Dermis microvascular lymphatic vessel endothelial cell (primary cell): ENCODE data around the gene OLFML2B. TPM values are rescaled to one million over a fixed set of nuclear protein-coding genes. Genes with fewer than 3 reads are reported as not detected.

ENCODE experiments used
- DNase-seq, 2 donors: peaks; one replicate each; pipeline versions ENCODE4 v3.0.0 to v3.0.0-alpha.2; 2010; ENCODE audit warnings: low read depth in 2 of 2
- total RNA-seq: library from RNA; depleted of rRNA; stranded (reverse); fragments of >200 nt; gene quantifications from 2 replicates; pipeline ENCODE4 v1.2.1, GENCODE V29; 2014

Gene OLFML2B
- total RNA-seq, 1 donor from 2014 or later: 0.13 TPM

GRCh38 chr1:161981126-161981525 lies 42.5 kb downstream of the OLFML2B start:
- no peak for DNase-seq

GRCh38 chr1:161978011-161978790 lies 45.5 kb downstream of the OLFML2B start:
- no peak for DNase-seq

- no peak for DNase-seq
These were observed 49.5 kb downstream of the OLFML2B start for GRCh38 chr1:161973924-161974845.

- DNase-seq: no peak
These were observed 50.8 kb downstream of the OLFML2B start for GRCh38 chr1:161972828-161973227.

- DNase-seq: no peak
These were observed 53.0 kb downstream of the OLFML2B start for GRCh38 chr1:161970633-161971032.

DNA sequence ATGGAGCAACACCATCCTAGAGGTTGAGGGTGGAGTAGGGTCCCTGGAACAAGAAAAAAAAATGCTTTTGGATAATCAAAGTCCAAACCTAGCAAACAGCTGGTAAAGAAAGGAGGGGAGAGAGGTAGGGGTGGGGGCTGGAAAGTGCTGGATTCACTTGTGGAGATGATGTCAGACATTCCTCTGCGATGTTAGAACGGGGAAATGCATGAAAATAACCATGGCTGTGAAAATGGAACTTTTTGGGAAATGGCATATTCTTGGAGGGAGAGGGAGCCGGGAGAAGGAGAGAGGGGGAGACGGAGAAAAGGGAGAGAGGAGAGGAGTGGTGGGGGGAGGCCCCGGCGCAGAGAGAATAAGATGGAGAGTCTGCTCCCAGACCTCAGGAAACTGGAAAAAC lies 53.6 kb downstream of the OLFML2B start:
- no peak for DNase-seq

- DNase-seq: no peak
These were observed 57.6 kb downstream of the OLFML2B start for GRCh38 chr1:161966067-161966466.

DNA sequence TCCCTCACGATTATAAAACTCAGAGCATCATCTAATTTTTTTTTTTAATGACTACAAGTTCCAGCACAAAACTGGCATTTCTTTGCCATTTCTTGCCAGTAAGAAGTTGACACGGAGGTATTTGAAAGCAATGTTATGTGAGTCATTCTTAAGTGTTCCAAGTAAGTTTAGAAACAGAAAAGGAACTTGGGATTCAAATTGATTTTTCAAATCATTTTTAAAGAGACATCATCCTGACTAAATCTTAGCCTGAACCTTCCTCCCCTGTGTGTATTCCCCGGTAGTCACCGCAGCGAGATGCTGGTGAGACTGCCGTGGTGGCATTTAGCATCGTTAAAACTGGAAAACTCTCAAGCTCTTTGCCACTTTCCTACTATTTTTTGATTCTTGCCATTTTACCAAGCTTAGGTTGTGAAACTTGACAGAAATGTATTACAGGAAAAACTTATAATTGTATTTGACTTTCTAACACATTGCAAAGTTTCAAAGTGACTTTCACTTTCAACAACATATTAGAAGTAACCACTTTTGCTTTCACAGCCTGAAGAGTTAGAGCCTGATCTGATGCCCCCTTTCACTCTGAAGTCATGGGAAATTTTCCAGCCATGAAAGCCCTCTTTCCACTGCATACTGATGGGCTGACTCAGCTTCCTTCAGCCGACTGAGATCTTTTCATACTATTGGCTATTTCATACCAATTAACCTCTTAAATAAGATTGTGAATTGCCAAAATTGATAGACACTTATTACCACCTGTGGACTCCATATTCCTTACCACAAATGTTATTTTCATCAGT lies 61.4 kb downstream of the OLFML2B start:
- peak; percentile 75 to 92 for DNase-seq

DNA sequence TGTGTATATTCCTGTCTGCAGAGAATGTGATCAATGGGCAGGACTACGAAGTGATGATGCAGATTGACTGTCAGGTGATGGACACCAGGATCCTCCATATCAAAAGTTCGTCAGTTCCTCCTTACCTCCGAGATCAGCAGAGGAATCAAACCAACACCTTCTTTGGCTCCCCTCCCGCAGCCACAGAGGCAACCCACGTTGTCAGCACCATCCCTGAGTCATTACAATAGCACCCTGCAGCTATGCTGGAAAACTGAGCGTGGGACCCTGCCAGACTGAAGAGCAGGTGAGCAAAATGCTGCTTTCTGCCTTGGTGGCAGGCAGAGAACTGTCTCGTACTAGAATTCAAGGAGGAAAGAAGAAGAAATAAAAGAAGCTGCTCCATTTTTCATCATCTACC lies 65.2 kb downstream of the OLFML2B start:
- no peak for DNase-seq

DNA sequence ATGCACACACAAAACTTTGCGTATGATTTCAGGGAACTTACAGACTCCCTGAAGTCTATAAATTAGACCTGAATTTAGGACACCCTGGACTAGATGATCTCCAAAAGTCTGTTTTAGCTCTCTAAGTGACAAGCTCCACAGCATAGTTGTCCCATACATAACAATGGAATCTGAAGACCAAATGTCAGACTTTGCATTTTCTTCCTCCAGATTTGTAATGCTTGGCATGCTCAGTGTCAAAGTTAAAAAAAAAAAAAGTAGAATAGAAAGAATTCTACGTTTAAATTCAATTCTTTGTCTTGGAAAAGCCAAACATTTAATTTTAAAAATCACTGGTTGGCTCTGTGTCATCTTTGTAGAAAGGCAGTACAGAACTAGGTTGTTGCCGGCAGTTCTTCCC lies 66.7 kb downstream of the OLFML2B start:
- DNase-seq: no peak

DNA sequence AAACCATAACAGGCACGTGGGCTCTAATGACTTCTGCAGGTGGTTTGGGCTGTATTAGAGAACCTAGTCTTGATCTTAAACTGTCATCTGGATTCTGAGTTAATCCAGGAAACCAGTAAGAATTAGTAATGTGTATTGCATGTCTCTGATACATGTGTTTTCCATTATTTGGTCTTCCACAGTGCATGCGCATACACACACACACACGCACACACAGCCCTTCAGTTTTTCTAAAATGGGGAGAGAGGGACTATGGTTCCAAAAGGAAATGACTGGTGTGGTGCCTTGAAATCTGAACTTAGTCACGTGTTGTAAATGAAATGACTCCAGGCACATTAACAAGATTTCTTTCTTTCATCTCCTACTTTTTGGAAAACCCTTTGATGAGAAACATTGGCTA lies 67.6 kb downstream of the OLFML2B start:
- no peak for DNase-seq

DNA sequence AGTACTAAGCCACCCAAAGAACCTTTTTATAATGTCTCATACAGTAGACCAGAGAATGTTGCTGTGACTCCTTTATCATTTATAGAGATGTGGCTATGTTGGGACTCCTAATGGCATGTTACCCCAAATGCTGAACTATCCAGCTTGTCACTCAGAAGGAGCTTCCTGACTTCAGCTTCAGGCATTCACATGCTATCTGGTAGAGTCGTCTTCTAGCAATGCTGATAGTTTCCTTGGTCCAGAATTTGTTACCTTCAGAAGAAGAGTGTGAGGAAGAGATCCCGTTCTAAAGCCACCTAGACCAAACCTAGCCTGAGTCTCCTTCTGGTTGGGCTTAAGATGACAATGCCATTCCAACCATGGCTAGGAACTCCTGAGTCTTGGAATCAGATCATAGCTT lies 68.1 kb downstream of the OLFML2B start:
- DNase-seq: no peak

DNA sequence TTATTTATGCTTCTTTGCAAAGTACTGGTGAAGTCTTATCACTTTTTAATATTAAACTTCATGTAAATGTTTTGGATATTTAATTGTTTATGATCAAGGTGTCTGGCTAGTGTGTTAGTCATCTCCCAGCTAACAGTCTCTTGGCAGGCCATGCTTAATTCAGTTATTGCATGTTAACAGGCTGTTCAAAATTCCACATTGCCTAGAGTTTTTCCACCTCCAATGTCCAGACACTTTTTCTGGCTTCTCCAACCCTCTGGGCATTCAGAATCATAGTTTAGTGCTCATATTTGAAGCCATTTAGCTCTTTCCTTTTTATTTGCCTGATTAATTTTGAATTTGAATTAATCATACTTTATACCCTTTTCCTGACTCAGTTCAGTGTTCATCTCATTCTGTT lies 69.2 kb downstream of the OLFML2B start:
- DNase-seq: peak in 1 of 2 donors; percentile 29

GRCh38 chr1:161954050-161954449 lies 69.6 kb downstream of the OLFML2B start:
- peak in 1 of 2 donors; percentile 43 for DNase-seq

GRCh38 chr1:161953256-161953920 lies 70.3 kb downstream of the OLFML2B start:
- DNase-seq: no peak

- DNase-seq: no peak
These were observed 71.0 kb downstream of the OLFML2B start for GRCh38 chr1:161952607-161953172.

GRCh38 chr1:161951646-161952045 lies 72.0 kb downstream of the OLFML2B start:
- DNase-seq: no peak

- DNase-seq: no peak
These were observed 73.3 kb downstream of the OLFML2B start for GRCh38 chr1:161950377-161950776.

- no peak for DNase-seq
These were observed 74.1 kb downstream of the OLFML2B start for GRCh38 chr1:161949548-161949947.

DNA sequence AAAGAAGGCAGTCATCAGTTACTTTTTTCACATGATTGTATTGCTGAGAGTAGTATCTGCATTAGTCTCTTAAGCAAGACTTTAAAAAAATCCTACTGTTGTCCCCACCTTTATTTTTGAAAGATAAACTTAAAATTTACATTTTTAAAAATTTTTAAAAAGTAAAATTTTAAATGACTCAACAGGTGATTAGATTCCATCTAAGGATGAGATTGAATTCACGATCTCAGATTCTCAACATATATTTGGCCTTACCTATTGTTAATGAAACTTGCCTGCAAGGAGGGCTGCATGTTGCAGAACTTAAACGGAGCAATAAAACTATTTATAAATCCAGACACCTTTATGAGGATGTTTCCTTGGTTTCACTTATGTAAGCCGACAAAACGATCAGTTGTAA lies 75.2 kb downstream of the OLFML2B start:
- DNase-seq: no peak
